SU-DHL-6 (cell line): Measurements from ENCODE around the gene IGF1.

Experiments
- H2AFZ ChIP-seq: fragments of 200-600 bp; sonication (generic); 2 replicates; pipeline ENCODE4 v1.6.1; 2014; ENCODE audit warnings: low read depth, mild to moderate bottlenecking, moderate library complexity, mixed read lengths, antibody characterized with exemption, low read length; ENCODE audit not compliant: severe bottlenecking
- H3F3A ChIP-seq: fragments of 200-600 bp; shearing (Covaris generic); 2 replicates; pipeline ENCODE4 v1.6.0; 2016; ENCODE audit warnings: antibody characterized with exemption, mild to moderate bottlenecking; ENCODE audit not compliant: insufficient read depth
- H3K27ac ChIP-seq: fragments of 200-600 bp; sonication (generic); 2 replicates; pipeline ENCODE4 v1.5.1; 2016; ENCODE audit warnings: low read depth, mild to moderate bottlenecking, low read length, moderate library complexity, mixed read lengths
- H3K27me3 ChIP-seq: fragments of 200-600 bp; sonication (generic), shearing (Covaris generic); 2 replicates; pipeline ENCODE4 v1.6.0; 2014; ENCODE audit warnings: mild to moderate bottlenecking, low read length
- H3K36me3 ChIP-seq: fragments of 200-600 bp; sonication (generic); 2 replicates; pipeline ENCODE4 v1.6.1; 2014; ENCODE audit warnings: mild to moderate bottlenecking, low read length, mixed read lengths
- H3K4me2 ChIP-seq: fragments of 300-600, 200-600 bp; shearing (Covaris generic), sonication (generic); 2 replicates; pipeline ENCODE4 v1.6.0; 2014; ENCODE audit warnings: low read length, low read depth, mild to moderate bottlenecking; ENCODE audit not compliant: poor library complexity, severe bottlenecking
- H3K4me3 ChIP-seq: fragments of 200-600 bp; sonication (generic); 2 replicates; pipeline ENCODE4 v1.5.1; 2014; ENCODE audit warnings: antibody characterized with exemption, low read length, mild to moderate bottlenecking, mixed read lengths; ENCODE audit not compliant: insufficient read depth, poor library complexity, severe bottlenecking
- H3K79me2 ChIP-seq: fragments of 200-600 bp; sonication (generic); 2 replicates; pipeline ENCODE4 v1.6.1; 2014; ENCODE audit warnings: mild to moderate bottlenecking, low read length, moderate library complexity; ENCODE audit not compliant: insufficient read depth
- H3K9ac ChIP-seq: fragments of 200-600 bp; sonication (generic); 2 replicates; pipeline ENCODE4 v1.7.0; 2014; ENCODE audit warnings: mild to moderate bottlenecking, low read length
- H3K9me2 ChIP-seq: fragments of 200-600 bp; sonication (generic); replicated peaks from 2 replicates; pipeline ENCODE4 v1.6.1; 2014; ENCODE audit warnings: low read length; ENCODE audit not compliant: insufficient read depth
- H3K9me3 ChIP-seq: fragments of 200-600 bp; sonication (generic); 2 replicates; pipeline ENCODE4 v1.6.1; 2014; ENCODE audit warnings: low read length, mixed read lengths; ENCODE audit not compliant: insufficient read depth
- H4K20me1 ChIP-seq: fragments of 200-600 bp; sonication (generic); 2 replicates; pipeline ENCODE4 v1.6.1; 2014; ENCODE audit warnings: low read depth, mild to moderate bottlenecking, antibody characterized with exemption, low read length, moderate library complexity, mixed read lengths
- EZH2phosphoT487 ChIP-seq: fragments of 200-600 bp; sonication (generic), shearing (Covaris generic); conservative IDR thresholded peaks from 2 replicates; pipeline ENCODE4 v1.6.1; 2018; ENCODE audit warnings: mild to moderate bottlenecking, antibody characterized with exemption, low read length, moderate library complexity, mixed read lengths
- TF ChIP-seq, protein P1 (sequence below): fragments of 200-600 bp; sonication (generic); IDR thresholded peaks from one replicate; pipeline ENCODE4 v1.5.1; 2017; ENCODE audit warnings: antibody characterized with exemption, mild to moderate bottlenecking, low read length, moderate library complexity; ENCODE audit not compliant: insufficient read depth, poor library complexity, severe bottlenecking

Gene IGF1

DNA sequence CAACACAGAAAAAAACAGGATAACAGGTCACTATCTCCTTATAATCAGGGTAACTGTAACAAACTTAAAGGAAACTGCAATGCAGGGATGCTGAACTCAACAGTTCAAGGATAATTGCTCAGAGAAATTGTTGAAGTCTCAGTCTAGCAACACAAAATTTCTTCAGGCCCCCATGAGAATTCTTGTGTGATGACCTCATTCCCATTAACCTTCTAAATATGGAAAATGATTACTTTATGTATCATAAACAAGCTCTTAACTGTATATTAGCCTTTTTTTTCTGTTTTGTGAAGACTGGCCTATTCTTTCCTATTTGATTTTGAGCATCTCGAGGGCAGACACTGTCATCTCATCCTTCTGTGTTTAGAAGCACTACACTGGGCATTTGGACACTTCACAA lies 47.1 kb downstream of the IGF1 start:
- H3K9ac ChIP-seq, result no peak overlapping the region
- H4K20me1 ChIP-seq, result no peaks in the 10 kb centered on the region
- H3K27me3 ChIP-seq, result no peaks in the 10 kb centered on the region
- H3K4me2 ChIP-seq, result no peak overlapping the region
- no peak overlapping the region for H3K4me3 ChIP-seq
- TF ChIP-seq, protein P1, sequence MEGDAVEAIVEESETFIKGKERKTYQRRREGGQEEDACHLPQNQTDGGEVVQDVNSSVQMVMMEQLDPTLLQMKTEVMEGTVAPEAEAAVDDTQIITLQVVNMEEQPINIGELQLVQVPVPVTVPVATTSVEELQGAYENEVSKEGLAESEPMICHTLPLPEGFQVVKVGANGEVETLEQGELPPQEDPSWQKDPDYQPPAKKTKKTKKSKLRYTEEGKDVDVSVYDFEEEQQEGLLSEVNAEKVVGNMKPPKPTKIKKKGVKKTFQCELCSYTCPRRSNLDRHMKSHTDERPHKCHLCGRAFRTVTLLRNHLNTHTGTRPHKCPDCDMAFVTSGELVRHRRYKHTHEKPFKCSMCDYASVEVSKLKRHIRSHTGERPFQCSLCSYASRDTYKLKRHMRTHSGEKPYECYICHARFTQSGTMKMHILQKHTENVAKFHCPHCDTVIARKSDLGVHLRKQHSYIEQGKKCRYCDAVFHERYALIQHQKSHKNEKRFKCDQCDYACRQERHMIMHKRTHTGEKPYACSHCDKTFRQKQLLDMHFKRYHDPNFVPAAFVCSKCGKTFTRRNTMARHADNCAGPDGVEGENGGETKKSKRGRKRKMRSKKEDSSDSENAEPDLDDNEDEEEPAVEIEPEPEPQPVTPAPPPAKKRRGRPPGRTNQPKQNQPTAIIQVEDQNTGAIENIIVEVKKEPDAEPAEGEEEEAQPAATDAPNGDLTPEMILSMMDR, result no peak
- no peak for TF ChIP-seq EZH2phosphoT487
- H3F3A ChIP-seq, result no peaks in the 10 kb centered on the region
- H3K9me2 ChIP-seq, result no peaks in the 10 kb centered on the region
- no peaks in the 10 kb centered on the region for H3K9me3 ChIP-seq
- no peaks in the 10 kb centered on the region for H3K36me3 ChIP-seq
- H3K27ac ChIP-seq, result no peak overlapping the region
- no peaks in the 10 kb centered on the region for H3K79me2 ChIP-seq
- no peak overlapping the region for H2AFZ ChIP-seq

DNA sequence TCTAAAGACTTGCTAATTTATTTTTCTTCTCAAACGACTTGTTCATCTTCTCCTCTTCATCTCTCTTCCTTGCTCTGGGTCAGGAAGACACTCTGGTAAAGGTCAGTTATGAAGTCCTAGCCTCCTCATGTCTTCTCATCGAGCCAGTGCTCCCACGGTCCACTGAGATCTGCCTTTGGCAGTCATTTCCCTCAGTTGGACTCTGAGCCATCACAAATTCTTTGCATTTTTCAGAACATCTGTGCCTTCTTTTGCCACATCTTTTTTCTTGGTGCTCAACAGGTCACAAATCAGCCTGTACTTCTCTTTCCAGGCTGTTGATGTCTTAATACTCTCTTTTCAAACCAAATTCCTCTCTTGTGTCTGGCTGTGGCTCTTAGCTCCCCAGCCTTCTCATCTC lies 49.7 kb downstream of the IGF1 start:
- no peaks in the 10 kb centered on the region for H4K20me1 ChIP-seq
- H3F3A ChIP-seq, result no peaks in the 10 kb centered on the region
- H3K27me3 ChIP-seq, result no peaks in the 10 kb centered on the region
- H3K9me3 ChIP-seq, result no peaks in the 10 kb centered on the region
- TF ChIP-seq, protein P1, result no peak
- no peak for TF ChIP-seq EZH2phosphoT487
- no peak overlapping the region for H3K4me3 ChIP-seq
- H2AFZ ChIP-seq, result no peak overlapping the region
- H3K4me2 ChIP-seq, result no peak overlapping the region
- no peak overlapping the region for H3K27ac ChIP-seq
- H3K9ac ChIP-seq, result no peak overlapping the region
- H3K9me2 ChIP-seq, result no peaks in the 10 kb centered on the region
- no peaks in the 10 kb centered on the region for H3K79me2 ChIP-seq
- no peaks in the 10 kb centered on the region for H3K36me3 ChIP-seq

DNA sequence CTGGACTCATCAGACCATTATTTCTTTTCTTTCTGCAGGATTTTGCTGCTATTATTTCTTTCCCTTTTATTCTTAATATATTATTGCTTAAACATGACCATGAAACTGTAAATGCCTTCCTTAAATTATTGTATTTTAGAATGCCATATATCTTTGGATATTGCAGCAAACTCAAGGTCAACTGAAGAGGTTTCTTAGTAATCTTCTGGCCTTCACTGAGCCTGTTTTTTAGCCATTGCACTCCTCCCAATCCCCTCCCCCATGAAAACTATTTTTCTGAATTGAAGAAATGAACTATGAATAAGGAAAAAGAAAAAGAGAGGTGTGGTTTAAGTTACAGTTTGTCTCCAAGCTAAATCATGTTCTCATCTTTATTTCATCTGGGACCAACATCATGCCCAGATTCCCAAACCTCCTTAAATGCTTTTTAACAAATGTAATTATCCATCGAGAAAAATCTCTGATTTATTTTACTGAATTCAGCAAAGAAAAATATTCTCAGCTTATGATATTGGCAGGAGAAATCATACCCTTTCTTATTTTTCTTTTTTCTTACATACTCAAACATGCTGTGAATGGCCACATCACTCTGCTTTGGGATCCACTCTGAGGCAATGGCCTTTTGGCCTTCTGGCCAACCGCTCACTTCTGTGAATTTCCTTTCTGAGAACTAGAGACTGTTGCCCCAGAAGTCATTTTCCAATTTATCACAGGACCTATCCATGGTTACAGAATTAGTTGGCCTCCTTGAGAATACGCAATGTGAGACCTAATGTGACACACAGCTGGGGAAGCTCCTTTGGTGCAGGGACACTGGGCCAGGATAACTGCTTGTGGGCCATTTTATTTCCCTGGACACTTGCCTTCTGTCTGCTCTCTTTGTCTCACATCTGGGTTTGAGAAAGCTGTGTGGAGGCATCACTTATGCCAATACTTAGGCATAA lies 50.9 kb downstream of the IGF1 start:
- H3K9me3 ChIP-seq, result no peaks in the 10 kb centered on the region

DNA sequence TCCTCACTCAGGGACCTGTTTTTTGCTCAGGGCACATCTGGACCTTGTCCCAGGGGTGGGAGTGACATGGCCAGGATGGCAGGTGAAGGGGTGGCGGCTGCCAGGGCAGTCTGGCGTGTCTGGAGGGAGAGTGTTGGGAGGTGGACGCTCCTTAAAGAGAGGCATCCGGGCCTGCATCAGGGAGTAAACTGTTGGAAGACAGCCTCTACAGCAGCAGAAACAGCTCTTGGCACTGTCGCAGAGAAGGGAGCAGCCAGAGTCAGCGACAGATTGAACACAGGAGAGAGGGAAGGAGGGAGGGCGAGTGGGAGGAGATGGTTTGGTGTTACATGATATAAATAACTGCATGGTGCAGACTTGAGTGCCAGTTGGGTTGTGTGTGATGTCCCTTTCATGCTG lies 52.8 kb downstream of the IGF1 start:
- no peak overlapping the region for H3K27ac ChIP-seq
- H3K4me3 ChIP-seq, result no peak overlapping the region
- H2AFZ ChIP-seq, result no peak overlapping the region
- no peak overlapping the region for H3K9ac ChIP-seq
- no peaks in the 10 kb centered on the region for H3K27me3 ChIP-seq
- no peaks in the 10 kb centered on the region for H4K20me1 ChIP-seq
- no peaks in the 10 kb centered on the region for H3K9me3 ChIP-seq
- no peak for TF ChIP-seq EZH2phosphoT487
- TF ChIP-seq, protein P1, result no peak
- no peaks in the 10 kb centered on the region for H3K9me2 ChIP-seq
- no peaks in the 10 kb centered on the region for H3K36me3 ChIP-seq
- no peak overlapping the region for H3K4me2 ChIP-seq
- H3K79me2 ChIP-seq, result no peaks in the 10 kb centered on the region
- H3F3A ChIP-seq, result no peaks in the 10 kb centered on the region

More for the DNA sequence above, 50.9 kb downstream of the IGF1 start:
- Histone ChIP-seq H3K4me3 (no peak overlapping the region), H3K4me2 (no peak overlapping the region), H3K27ac (no peak overlapping the region), H4K20me1 (no peaks in the 10 kb centered on the region), H2AFZ (no peak overlapping the region), H3F3A (no peaks in the 10 kb centered on the region), H3K9me2 (no peaks in the 10 kb centered on the region), H3K27me3 (no peaks in the 10 kb centered on the region), H3K79me2 (no peaks in the 10 kb centered on the region), H3K36me3 (no peaks in the 10 kb centered on the region), H3K9ac (no peak overlapping the region)
- no peak for TF ChIP-seq EZH2phosphoT487
